Right ventricle myocardium inferior (tissue), 1 donor: ENCODE measurements around the gene ZC3H4. TPM values are rescaled to one million over a fixed set of nuclear protein-coding genes. Genes with fewer than 3 reads are reported as not detected.
A peak's percentile ranks its signal among the peaks of the same experiment; 100 is the strongest.
"Not testable (repeated sequence)": the region's sequence is repeated elsewhere in the genome, so short reads cannot be mapped to it uniquely, and the experiment has no call there.

Source experiments
- ATAC-seq: fragments of 200-7000 bp; cut with Tn5 transposase; one replicate; pipeline ENCODE4 v1.9.1; 2020; ENCODE audit warnings: mild to moderate bottlenecking, moderate library complexity
- DNase-seq: peaks from one replicate; pipeline ENCODE4 v3.0.0; 2021; ENCODE audit errors: missing footprints
- intact Hi-C: fragments of 100-400 bp; cut with DNase I; formaldehyde crosslinking; loops from one replicate; pipeline ENCODE4 v1.11.0; 2022
- total RNA-seq: library from RNA; stranded (reverse); fragmentation: NEBNext Ultra II Directional; extraction: Animal tissue kit (Norgen Biotek cat#: 25700); gene quantifications from one replicate; pipeline ENCODE4 v1.2.1, GENCODE V29; 2021
- donor health status: DM: no; HTN: yes; CAD: no; lungs with severe emphysema.

Gene ZC3H4
- total RNA-seq, 1 donor from 2014 or later, result 20.5 TPM

DNA sequence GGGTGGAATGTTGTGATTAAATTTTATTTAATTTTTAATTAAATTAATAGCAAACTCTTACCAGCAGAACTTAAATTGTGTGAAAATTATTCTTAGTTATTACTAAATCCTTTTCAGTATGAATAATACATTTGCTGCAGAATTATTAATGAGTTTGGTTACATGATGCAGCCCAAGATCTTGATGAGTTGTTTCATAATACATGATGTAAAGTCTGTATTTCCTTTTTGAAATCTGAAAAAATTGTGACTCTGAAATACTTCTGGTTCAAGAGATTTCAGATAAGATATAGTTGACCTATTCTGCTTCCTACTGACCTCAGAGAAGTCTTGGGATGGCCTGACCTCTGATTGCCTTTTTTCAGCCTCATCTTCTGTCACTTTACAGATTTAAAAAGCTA, 28.1 kb upstream of the ZC3H4 start:
- intact Hi-C loops, result no loop called here
- ATAC-seq (no peak), DNase-seq (no peak)

- intact Hi-C loops, ATAC-seq, DNase-seq: not testable (repeated sequence)
Measured at GRCh38 chr19:47141252-47141651, 27.7 kb upstream of the ZC3H4 start.

DNA sequence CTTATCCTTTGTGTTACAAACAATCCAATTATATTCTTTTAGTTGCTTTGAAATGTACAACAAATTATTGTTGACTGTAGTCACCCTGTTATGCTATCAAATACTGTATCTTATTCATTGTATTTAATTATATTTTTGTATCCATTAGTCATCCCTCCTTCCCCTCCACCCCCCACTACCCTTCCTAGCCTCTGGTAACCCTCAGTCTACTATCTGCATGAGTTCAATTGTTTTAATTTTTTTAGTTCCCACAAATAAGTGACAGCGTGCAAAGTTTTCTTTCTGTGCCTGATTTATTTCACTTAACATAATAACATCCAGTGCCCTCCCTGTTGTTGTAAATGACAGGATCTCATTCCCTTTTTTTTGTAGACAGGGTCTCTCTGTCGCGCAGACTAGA, 21.6 kb upstream of the ZC3H4 start:
- intact Hi-C loops, result no loop called here
- no peak for ATAC-seq

GRCh38 chr19:47134545-47134944, 21.0 kb upstream of the ZC3H4 start:
- intact Hi-C loops, result no loop called here
- ATAC-seq, result no peak
- no peak for DNase-seq

More for the DNA sequence above, 21.6 kb upstream of the ZC3H4 start:
- DNase-seq, result no peak

DNA sequence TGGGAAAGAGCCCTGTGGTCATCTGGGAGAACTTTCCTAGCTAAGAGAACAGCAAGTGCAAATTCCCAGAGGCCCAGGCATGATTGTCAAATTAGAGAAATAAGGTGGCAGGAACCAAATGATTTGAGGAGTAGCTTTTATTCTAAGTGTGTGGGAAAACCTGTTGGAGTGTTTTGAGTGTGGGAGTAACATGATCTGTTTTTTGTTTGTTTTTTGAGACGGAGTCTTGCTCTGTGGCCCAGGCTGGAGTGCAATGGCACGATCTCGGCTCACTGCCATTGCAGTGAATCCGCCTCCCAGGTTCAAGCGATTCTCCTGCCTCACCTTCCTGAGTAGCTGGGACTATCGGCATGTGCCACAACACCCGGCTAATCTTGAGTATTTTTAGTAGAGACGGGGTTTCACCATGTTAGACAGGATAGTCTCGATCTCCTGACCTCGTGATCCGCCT, 19.5 kb upstream of the ZC3H4 start:
- ATAC-seq, result no peak
- DNase-seq, result no peak
- intact Hi-C loops, result no loop called here

GRCh38 chr19:47132194-47132852, 18.7 kb upstream of the ZC3H4 start:
- no peak for DNase-seq
- intact Hi-C loops, result no loop called here
- ATAC-seq, result no peak

DNA sequence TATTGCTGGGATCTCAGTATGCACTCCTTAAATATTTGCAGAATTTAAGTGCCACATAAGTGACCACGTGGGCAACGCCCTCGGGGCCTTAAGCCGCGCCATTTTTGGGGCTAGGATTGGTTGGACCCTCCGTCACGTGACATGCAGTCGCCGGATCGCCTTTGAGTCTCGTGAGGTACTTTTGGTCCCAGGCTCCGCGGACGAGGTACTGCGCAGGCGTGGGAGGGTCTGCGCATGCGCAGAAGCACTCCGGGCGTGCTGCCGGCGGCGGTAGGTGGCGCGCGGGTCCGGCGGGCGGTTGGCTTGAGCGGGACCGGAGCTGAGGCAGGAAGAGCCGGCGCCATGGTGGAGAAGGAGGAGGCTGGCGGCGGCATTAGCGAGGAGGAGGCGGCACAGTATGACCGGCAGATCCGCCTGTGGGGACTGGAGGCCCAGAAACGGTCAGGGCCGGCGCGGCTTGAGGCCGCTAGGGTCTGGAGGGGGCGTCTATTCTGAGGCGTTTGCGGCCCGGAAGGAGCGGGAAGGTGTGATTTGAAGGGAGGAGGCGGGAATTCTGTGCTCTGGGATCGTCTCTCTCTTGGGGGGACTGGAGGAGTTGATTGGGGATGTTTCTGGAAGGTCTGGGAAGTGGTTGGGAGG, 17.1 kb upstream of the ZC3H4 start, which contains the start of gene SAE1:
TSS of gene SAE1 (plus strand) at position 247 of the 639 bp plus-strand sequence. CDS start at position 343, 96 bp downstream.
- DNase-seq, result peak; percentile 97
- ATAC-seq, result peak; percentile 94
- intact Hi-C loops, result no loop called here

GRCh38 chr19:47130120-47130588, 16.6 kb upstream of the ZC3H4 start:
- ATAC-seq (no peak), DNase-seq (no peak)
- intact Hi-C loops, result no loop called here

DNA sequence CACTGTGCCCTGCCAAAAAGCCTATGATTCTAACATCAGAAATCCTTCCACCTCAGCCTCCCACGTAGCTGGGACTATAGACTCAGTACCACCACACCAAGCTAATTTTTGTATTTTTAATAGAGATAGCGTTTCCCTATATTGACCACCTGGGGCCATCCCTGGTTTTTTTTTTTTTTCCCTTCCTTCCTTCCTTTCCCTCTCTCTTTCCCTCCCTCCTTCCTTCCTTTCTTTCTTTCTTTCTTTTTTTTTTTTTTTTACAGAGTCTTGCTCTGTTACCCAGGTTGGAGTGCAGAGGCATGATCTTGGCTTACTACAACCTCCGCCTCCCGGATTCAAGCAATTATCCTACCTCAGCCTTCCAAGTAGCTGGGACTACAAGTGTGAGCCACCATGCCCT, 16.0 kb upstream of the ZC3H4 start:
- DNase-seq, result no peak
- intact Hi-C loops, result loop anchor here (5.0 kb wide), 2 partner anchors 92 to 117 kb away; no protein-coding TSS in a partner anchor

DNA sequence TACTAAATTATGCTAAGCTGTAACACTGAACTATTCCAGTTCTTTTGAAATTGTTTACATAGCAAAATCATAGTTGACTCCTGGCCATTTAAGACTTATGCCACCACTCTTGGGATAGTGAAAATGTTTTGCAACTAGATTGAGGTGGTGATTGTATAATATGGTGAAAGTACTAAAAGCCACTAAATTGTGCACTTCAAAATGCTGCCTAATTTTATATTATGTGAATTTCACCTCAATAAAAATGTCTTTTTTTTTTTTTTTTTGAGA, 12.0 kb upstream of the ZC3H4 start:
- intact Hi-C loops, result loop anchor here (1.0 to 5.0 kb wide), 3 partner anchors 46 to 113 kb away; no protein-coding TSS in a partner anchor
- ATAC-seq, result no peak

More for the DNA sequence above, 16.0 kb upstream of the ZC3H4 start:
- no peak for ATAC-seq

DNA sequence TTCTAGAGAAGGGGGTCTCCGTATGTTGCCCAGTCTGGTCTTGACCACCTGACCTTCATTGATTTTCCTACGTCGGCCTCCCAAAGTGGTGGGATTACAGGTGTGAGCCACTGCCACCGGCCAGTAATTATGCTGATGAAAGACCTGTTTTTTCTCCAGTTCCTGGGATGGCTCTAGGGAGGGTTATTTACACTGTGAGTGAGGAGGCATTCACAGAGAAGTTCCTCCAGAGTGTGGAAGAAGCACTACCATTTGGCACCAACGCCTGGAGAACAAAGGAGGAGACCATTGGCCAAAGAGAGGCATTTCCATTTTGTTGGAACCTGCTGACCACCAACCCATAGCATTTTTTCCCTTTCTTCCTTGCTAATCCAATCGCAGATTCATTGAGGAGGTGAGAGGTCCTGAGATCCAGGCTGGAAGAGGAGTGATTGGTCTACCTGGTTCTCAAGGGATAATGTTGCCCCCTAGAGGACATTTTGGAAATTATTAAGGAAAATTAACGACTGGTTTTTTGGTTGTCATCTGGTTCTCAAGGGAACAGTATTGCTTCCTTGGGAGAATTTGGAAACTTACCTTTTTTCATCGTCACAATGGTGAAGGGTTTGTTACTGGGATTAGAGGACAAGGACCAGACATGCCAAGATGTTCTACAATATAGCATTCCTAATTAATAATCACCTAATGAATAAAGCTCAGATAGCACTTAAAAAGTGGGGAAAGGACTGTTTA, 11.5 kb upstream of the ZC3H4 start:
- intact Hi-C loops, result loop anchor here (1.0 to 5.0 kb wide), 3 partner anchors 46 to 113 kb away; no protein-coding TSS in a partner anchor
- DNase-seq (no peak), ATAC-seq (peak; percentile 68)

More for the DNA sequence above, 12.0 kb upstream of the ZC3H4 start:
- no peak for DNase-seq

DNA sequence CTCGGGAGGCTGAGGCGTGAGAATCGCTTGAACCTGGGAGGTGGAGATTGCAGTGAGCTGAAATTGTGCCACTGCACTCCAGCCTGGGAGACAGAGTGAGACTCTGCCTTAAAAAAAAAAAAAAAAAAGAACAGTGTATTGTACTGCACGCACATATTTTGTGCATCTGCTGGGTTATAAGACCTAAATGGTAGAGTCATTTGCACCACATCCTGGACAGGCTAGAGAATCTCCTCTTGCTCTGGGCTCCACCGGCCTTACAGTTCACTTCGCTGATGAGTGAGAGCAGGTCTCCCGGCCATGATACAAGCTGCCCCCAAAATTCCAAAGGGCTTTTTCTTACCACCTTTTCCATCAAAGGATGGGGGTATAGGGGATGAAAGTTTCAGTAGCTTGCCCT, 9.8 kb upstream of the ZC3H4 start:
- intact Hi-C loops, result no loop called here
- no peak for ATAC-seq

DNA sequence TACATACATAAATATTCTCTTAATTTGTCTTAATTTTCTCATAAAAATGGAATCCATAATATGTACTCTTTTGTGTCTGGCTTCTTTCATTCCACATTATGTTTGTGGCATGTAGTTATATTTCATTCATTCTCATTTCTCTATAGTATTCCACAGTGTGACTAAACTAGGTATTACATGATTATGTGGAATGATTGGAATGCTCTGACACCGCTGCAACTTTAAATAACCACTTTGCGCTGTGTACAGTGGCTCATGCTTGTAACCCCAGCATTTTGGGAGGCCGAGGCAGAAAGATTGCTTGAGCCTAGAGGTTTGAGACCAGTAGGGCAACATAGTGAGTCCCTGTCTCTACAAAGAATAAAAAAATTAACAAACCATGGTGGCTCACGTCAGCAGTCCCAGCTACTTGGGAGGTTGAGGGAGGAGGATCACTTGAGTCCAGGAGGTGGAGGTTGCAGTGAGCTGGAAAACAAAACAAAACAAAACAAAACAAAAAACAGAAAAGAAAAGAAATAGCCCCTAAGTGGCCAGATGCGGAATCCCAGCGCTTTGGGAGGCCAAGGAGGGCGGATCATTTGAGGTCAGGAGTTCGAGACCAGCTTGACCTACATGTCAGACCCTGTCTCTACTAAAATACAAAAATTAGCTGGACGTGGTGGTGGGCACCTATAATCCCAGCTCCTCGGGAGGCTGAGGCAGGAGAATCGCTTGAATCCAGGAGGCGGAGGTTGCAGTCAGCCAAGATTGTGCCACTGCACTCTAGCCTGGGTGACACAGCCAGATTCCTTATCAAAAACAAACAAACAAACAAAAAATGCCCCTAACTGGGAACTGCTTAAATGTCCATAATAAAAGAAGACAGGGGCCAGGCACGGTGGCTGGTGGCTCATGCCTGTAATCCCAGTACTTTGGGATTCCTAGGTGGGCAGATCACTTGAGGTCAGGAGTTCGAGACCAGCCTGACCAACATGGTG, 9.1 kb upstream of the ZC3H4 start:
- no peak for DNase-seq
- intact Hi-C loops, result no loop called here
- ATAC-seq, result peak; percentile 29

More for the DNA sequence above, 9.8 kb upstream of the ZC3H4 start:
- no peak for DNase-seq

GRCh38 chr19:47120470-47121067, 7.0 kb upstream of the ZC3H4 start:
- DNase-seq (no peak), ATAC-seq (no peak)
- intact Hi-C loops, result no loop called here

DNA sequence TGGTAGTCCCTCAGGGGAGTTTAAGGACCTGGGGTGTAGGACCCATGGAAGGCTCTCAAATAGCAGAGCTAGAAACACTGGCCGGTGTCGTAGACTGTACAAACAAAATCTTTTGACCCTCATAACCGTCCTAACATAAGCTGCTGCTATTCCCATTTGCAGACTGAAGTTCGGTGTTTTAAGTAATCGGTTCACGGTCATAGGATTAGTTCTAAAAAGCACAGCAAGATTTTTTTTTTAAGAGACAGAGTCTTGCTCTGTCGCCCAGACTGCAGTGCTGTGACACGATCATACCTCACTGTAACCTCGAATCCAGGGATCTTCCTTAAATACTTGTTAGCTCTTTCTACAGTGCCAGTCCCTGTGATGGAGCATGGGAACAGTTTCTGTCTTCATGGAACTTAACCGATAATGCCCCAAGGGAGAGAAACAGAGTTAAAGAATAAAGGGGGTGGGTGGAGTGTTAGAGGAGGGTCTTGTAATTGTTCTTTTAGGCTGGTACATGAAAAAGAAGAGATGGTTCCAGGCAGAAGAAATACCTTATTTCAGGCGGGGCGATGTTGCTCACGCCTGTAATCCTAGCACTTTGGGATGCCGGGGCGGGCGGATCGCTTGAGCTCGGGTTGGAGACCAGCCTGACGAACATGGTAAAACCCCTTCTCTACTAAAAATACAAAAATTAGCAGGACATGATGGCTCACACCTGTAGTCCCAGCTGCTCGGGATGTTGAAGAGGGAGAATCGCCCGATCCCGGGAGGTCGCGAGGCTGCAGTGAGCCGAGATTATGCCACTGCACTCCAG, 475 bp upstream of the ZC3H4 start:
- intact Hi-C loops, result loop anchor here (5.0 kb wide), 3 partner anchors 37 to 252 kb away; partner anchors contain the start of genes ARHGAP35 and TMEM160
- ATAC-seq (no peak), DNase-seq (peak; percentile 64)

- DNase-seq (peak; percentile 95), ATAC-seq (peak; percentile 64)
- intact Hi-C loops, result loop anchor here (5.0 kb wide), 3 partner anchors 35 to 250 kb away; partner anchors contain the start of genes ARHGAP35 and TMEM160
Measured at GRCh38 chr19:47112166-47112996, 1.2 kb downstream of the ZC3H4 start.
